Activated CD4-positive, CD25-positive, alpha-beta regulatory T cell (primary cell): ENCODE results near the gene INSR.
"Not testable (repeated sequence)": the region's sequence is repeated elsewhere in the genome, so short reads cannot be mapped to it uniquely, and the experiment has no call there.

ENCODE experiments used
- DNase-seq, 4 experiments: peaks; one replicate each; lab custom pipeline; 2025; lab: John Stamatoyannopoulos, UW

Gene INSR

DNA sequence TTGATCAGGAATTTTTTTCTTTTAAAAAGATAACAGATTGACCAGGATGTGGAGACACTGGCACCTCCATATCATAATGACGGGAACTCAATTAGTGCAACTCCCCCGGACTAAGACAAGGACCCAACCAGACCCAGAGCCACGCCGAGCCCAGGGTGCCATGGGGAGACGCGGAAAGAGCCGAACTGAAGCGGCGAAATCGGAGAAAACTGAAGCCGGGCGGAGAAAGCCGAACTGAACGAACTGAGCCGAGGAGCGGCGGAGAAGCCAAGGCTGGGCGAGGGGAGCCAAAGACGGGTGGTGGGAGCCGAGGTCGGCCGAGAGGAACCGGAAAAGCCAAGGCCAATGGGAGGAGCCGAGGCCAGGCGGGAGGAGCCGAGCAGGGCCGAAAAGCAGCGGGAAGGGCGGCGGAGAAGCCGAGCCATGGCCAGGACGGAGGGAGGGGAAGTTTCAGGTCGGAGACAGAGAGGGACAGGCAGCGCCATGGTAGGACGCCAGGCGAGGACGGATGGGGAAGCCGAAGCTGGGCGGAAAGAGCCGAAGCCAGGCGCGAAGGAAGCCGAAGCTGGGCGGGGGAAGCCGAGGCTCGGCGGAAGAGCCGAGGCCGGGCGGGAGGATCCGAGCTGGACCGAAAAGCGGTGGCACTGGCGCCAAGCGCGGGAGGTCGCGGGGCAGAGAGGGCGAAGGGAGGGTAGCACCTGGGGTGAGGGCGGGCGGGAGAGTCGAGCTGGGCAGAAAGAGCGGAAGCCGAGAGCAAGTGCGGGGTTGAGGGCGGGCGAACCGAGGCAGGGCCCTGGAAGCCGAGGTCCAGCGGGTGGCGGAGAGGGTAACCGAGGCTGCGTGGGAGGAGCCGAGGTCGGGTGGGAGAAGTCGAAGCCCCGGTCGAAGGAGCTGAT, 195.3 kb downstream of the INSR start:
- DNase-seq = peak; percentile 69 to 80 (median 78)

- no peak for DNase-seq
Observed at GRCh38 chr19:7098096-7098495, 196.1 kb downstream of the INSR start.

GRCh38 chr19:7088999-7089398, 205.2 kb downstream of the INSR start:
- DNase-seq = no peak

GRCh38 chr19:7083076-7083956, 210.9 kb downstream of the INSR start:
- DNase-seq = no peak

DNA sequence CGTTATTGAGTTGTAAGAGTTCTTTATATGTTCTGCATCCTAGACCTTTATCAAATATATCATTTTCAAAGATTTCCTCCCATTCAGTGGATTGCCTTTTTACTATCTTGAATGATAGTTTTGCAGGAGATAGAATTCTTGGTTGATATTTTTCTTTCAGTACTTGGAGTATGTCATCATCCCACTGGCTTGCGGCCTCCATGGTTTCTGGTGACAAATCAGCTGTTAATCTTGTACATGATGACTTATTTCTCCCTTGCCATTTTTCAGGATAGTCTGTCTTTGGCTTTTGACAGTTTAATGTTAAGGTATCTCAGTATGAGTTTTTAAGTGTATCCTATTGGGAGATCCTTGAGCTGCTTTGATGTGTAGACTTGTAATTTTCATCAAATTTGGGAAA, 216.2 kb downstream of the INSR start:
- no peak for DNase-seq

DNA sequence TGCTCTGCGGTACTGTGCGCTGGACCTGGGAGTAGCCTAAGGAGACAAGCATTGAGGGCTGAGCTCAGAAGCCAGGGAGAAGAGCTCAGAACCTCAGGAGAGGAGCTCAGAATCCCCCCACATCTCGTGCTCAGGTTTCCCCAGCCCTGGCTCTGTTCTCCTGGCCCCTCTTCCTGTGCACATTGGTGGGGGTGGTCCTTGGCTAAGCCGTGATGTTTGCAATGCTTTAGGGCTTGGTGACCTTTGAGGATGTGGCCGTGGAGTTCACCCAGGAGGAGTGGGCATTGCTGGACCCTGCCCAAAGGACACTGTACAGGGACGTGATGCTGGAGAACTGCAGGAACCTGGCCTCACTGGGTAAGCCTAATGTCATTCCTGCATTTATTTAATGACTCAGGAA, 218.1 kb downstream of the INSR start:
- DNase-seq = no peak

DNA sequence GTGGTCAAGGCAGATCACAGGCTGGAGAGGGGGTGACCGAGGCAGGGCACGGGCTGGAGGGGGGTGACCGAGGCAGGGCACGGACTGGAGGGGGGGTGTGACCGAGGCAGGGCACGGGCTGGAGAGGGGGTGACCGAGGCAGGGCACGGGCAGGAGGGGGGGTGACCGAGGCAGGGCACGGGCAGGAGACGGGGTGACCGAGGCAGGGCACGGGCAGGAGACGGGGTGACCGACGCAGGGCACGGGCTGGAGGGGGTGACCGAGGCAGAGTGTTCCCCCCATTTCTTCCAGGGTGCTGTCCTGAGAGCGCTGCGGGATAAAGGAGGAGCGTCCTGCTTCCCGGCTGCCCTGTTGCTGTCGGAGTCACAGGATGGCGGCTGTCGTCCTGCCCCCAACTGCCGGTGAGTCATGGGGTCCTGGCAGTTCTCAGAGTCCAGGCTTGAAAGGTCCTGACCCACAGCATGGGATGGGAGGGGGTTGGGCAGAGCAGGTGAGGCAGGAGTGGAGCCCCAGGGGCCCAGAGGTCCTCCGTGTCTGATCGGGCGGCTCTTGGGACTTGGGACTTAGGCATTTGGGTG, 219.4 kb downstream of the INSR start:
- no peak for DNase-seq

DNA sequence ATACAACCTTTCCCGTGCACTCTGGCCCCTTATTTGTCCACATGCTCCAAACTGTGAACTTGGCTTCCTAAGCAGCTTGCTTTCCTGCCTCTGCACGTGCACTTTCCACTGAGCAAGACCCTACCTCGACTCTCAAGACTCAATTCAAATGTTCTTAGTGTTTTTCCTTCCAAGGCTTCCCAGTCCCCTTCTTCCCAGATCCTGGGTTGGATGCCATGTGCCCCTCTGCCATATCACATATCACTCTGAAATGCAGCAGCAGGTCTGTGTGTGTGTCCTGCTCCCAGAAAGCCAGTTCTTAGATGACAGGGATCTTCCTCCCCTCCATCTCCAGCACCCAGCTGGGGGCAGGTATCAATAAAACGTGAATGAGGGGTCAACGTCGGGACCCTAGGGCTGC, 221.7 kb downstream of the INSR start:
- no peak for DNase-seq

- DNase-seq = peak in 1 of 4 experiments; percentile 40
Observed at GRCh38 chr19:7069904-7070226, 224.3 kb downstream of the INSR start.

DNA sequence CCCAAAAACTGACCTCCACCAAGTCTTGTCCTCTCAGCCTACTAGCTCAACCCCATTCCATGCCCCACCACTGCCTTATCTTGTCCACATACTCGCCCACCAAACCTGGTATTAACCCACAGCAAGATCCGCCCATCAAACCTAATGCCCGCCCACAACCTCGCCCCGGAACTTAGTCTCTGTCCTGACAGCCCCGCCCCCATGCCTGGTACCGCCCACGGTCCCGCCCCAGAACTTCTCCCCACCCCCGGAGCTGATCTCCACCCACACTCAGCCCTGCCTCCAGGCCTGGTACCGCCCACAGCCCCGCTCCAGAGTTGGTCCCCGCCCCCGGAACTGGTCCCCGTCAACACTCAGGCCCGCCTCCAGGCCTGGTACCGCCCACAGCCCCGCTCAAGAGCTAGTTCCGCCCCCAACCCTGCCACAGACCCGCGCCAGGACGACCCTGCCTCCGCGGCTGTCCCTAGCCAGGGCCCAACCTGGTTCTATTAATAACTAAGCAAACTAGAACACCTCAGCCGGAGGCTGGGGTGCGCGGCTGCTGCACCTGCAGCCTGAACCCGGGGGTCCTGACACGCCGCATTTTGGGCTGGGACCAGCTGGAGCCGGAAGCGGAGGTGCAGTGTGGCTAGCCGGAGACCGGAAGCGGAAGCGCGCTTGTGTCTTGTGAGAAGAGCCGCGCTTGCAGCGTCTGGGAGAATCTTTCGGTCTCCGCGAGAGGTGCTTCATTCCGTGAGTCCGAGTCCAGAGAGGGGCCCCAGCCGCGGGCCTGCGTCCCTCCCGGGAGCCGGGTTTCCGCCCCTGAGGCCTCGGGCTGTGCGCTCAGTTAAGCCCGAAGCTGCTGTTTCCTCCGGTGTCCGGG, 224.9 kb downstream of the INSR start, which contains the start of gene ZNF557:
ZNF557 (plus strand) TSS at position 662 of the 862 bp plus-strand sequence. CDS start 5,372 bp downstream, outside the sequence.
- peak; percentile 99 for DNase-seq

GRCh38 chr19:7068599-7068998, 225.6 kb downstream of the INSR start:
- DNase-seq = no peak

DNA sequence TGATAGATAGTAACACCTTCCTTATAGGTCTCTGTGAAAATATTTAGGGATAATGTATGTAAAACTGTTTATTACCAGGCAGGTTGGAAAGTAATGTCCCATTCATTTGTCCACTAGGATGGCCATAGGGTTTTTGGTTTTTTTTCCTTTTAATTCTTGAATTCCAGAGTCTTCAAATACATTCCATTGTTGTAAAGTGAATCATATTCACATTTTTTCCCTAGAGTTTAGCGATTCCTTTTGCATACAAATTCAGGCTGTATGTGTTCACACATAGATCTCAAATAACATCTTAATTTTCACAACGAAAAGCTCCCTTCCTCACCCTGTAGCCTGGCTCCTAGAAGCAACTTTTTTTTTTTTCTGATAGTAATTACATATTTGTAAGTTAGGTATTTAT, 226.5 kb downstream of the INSR start:
- DNase-seq = no peak

DNA sequence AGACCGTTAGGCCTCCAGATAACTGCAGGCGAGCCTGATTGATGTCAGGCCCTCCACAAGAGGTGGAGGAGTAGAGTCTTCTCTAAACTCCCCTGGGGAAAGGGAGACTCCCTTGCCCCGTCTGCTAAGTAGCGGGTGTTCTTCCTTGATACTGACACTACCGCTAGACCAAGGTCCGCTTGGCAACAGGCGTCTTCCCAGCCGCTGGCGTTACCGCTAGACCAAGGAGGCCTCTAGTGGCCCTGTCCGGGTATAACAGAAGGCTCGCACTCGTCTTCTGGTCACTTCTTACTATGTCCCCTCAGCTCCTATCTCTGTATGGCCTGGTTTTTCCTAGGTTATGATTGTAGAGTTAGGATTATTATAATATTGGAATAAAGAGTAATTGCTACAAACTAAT, 227.1 kb downstream of the INSR start:
- DNase-seq = not testable (repeated sequence)

- no peak for DNase-seq
Observed at GRCh38 chr19:7063764-7064418, 230.3 kb downstream of the INSR start.

- no peak for DNase-seq
Observed at GRCh38 chr19:7063339-7063738, 230.9 kb downstream of the INSR start.
